HuH-7 (cell line): ENCODE data around the gene NIM1K.
"Not testable (repeated sequence)": the region's sequence is repeated elsewhere in the genome, so short reads cannot be mapped to it uniquely, and the experiment has no call there.

Experiments
- DNase-seq: peaks from one replicate; pipeline ENCODE4 v3.0.0; 2011; ENCODE audit warnings: low spot score

NIM1K gene

DNA sequence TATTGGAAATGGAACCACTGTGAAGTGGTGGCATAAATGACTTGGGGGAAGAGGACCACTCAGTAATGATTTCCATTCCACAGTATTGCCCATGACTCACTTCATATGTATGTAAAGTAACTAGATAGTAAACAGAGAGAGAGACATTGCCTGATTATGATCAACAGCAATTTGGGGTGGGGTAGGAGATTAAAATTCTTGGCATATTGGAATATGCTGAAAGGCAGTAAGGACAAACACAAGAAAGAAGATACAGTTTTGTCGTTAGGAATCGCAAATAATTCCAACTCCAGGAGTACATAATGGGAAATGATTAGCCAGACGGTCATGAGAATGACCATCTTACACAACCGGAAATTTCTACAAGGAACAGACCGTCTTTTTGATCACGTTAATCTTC lies 122.7 kb downstream of the NIM1K start:
- no peak for DNase-seq

- no peak for DNase-seq
These were observed 123.2 kb downstream of the NIM1K start for GRCh38 chr5:43315263-43315662.

GRCh38 chr5:43315682-43316081 lies 123.7 kb downstream of the NIM1K start:
- DNase-seq, result no peak

DNA sequence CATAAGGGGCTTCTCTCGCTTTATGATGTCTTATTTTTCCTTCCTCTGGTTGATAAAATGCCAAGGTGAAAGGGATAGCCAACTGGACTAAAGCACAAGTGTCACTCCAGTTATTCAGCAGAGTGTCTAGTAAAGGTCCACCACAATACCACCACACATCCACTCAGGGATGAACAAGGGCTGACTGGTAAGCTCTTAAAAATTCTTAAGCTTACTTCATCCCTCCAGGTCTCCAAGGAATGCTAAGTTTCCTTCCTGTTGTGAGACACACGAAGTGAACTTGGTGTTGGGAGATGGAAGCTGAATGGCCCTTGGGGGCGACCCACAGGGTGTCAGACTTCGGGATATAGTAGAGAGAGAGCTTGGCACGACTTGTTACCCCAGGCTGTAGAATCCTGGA lies 124.4 kb downstream of the NIM1K start:
- no peak for DNase-seq

DNA sequence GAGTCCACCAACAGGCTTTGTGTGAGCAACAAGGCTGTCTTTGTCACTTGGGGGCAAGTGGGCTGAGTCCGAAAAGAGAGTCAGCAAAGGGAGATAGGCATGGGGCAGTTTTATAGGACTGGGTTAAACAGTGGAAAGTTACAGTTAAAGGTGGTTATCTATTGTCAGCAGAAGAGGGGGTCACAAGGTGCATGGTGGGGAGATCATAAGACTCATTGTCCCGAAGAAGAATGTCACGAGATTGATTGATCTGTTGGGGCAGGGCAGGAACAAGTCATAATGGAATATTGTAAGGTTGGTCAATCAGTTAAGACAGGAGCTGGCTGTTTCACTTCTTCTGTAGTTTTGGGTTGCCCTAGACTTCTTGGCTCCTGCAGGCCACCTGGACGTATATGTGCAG lies 128.8 kb downstream of the NIM1K start:
- DNase-seq, result no peak

GRCh38 chr5:43323488-43323887 lies 131.5 kb downstream of the NIM1K start:
- not testable (repeated sequence) for DNase-seq

- DNase-seq, result not testable (repeated sequence)
These were observed 133.6 kb downstream of the NIM1K start for GRCh38 chr5:43325624-43326023.
